Keratinocyte (primary cell): ENCODE results near the gene MPZ.

Experiments used
- EZH2 ChIP-seq: IDR thresholded peaks from one replicate; pipeline ENCODE4 v1.6.1; 2012; ENCODE audit warnings: inconsistent platforms, mild to moderate bottlenecking, low read length, moderate library complexity
- TF ChIP-seq, protein P1 (sequence below), 3 experiments: IDR thresholded peaks in 1 of 3; conservative IDR thresholded peaks in 1 of 3; optimal IDR thresholded peaks in 1 of 3; 2 replicates in 2 of 3; 3 replicates in 1 of 3; pipeline versions ENCODE3 to v1.5.1; 2011; ENCODE audit warnings: low read length in 3 of 3, mild to moderate bottlenecking in 3 of 3, moderate library complexity in 2 of 3, control low read depth in 1 of 3, inconsistent platforms in 1 of 3; ENCODE audit not compliant: insufficient read depth in 2 of 3; ENCODE audit errors: extremely low read depth in 1 of 3

DNA sequence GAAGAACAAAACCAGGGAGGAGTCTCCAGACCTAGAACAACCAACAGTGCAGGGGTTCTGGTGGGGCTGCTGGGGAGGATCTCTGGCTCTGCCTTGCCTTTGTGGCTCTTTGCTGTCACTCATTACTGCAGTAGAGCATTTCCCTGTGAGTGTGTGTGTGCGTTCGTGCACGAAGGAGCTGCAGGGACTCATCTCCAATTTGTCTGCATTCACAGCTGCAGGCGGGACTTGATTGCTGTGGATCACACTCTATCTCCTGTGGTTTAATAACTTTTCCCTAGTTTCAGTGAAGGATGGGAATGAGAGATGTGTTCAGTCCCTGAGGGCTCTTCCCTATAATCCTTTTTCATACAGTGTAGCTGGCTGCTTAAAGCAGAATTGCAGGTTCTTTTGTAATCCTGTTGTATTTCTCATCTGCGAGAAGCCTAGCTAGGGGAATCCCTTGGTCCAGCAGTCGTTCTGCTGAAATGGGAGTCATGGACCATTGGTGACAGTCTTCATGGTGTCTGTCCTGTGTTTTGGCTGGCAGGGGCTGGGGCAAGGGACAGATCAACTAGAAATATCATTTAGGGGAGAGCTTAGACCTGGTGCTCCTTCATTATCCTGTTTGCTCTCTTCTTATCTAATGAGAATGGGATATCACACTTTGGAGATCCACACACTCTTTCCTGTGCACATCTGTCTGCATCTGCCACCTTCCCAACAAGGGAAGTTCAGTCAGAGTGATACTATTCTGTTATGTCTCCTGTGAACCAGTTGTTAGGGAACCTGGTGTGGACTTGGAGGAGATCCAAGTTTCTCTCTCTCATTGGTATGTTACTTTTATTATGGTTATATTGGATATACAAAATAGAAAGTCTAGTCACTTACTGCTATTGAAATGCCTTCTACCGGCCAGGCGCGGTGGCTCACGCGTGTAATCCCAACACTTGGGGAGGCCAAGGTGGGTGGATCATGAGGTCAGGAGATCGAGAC, 48.2 kb downstream of the MPZ start:
- TF ChIP-seq, protein P1, sequence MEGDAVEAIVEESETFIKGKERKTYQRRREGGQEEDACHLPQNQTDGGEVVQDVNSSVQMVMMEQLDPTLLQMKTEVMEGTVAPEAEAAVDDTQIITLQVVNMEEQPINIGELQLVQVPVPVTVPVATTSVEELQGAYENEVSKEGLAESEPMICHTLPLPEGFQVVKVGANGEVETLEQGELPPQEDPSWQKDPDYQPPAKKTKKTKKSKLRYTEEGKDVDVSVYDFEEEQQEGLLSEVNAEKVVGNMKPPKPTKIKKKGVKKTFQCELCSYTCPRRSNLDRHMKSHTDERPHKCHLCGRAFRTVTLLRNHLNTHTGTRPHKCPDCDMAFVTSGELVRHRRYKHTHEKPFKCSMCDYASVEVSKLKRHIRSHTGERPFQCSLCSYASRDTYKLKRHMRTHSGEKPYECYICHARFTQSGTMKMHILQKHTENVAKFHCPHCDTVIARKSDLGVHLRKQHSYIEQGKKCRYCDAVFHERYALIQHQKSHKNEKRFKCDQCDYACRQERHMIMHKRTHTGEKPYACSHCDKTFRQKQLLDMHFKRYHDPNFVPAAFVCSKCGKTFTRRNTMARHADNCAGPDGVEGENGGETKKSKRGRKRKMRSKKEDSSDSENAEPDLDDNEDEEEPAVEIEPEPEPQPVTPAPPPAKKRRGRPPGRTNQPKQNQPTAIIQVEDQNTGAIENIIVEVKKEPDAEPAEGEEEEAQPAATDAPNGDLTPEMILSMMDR (optimal IDR thresholded peaks at IDR 0.05 in 1 of 3, IDR thresholded peaks at IDR 0.05 in 1 of 3, conservative IDR thresholded peaks at IDR 0.05 in 1 of 3; ENCODE audit: extremely low read depth in 1 of 3, insufficient read depth in 2 of 3, low read length in 3 of 3) = no peak
- no peak for TF ChIP-seq EZH2
